Measurements from ENCODE around the gene C3orf33.
A peak's percentile ranks its signal among the peaks of the same experiment; 100 is the strongest.
"Not testable (repeated sequence)": the region's sequence is repeated elsewhere in the genome, so short reads cannot be mapped to it uniquely, and the experiment has no call there.

The C3orf33 gene, protein sequence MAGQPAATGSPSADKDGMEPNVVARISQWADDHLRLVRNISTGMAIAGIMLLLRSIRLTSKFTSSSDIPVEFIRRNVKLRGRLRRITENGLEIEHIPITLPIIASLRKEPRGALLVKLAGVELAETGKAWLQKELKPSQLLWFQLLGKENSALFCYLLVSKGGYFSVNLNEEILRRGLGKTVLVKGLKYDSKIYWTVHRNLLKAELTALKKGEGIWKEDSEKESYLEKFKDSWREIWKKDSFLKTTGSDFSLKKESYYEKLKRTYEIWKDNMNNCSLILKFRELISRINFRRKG

DNA sequence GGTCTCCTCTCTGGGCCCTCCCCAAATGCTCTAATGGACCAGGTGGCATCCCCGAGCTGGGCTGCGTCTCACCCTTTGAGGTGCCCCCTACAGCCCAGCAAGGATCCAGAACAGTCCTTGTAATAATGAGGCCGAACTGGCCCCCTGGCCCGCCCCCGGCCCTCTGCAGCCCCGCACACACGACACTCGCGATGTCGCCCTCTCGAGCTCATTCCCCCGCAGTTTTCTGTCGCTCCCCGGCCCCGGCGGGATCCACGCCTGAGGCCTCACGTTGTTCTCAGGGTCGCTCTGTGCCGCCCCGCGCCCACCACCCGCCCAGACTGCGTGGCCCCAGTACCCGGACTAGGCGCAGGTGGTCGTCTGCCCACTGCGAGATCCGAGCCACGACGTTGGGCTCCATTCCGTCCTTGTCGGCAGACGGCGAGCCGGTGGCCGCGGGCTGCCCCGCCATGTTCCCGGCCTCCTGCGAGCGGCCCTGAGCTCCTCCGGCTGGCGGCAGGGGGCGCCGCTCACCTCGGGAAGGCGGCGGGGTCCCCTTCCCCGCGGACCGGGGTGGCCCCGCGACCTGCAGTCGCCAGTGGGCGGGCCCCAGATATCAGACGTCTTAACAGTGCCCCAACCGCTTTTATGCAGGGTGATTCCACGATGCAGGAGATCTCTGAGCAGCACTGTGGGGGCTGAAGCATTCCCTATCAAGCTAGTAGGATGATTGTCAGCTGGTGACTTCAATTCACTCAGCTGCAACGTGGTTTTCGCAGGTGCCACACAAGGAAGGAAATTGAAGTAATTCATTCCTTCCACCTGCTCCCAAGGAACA lies at the start of gene C3orf33:
Gene C3orf33 (minus strand): TSS at position 477 of the 817 bp plus-strand sequence. CDS start 26 bp downstream, at position 451.
- FAIRE-seq (peak; percentile 33), DNase-seq (ENCODE audit: insufficient read length, low spot score) (peak; percentile 78)

DNA sequence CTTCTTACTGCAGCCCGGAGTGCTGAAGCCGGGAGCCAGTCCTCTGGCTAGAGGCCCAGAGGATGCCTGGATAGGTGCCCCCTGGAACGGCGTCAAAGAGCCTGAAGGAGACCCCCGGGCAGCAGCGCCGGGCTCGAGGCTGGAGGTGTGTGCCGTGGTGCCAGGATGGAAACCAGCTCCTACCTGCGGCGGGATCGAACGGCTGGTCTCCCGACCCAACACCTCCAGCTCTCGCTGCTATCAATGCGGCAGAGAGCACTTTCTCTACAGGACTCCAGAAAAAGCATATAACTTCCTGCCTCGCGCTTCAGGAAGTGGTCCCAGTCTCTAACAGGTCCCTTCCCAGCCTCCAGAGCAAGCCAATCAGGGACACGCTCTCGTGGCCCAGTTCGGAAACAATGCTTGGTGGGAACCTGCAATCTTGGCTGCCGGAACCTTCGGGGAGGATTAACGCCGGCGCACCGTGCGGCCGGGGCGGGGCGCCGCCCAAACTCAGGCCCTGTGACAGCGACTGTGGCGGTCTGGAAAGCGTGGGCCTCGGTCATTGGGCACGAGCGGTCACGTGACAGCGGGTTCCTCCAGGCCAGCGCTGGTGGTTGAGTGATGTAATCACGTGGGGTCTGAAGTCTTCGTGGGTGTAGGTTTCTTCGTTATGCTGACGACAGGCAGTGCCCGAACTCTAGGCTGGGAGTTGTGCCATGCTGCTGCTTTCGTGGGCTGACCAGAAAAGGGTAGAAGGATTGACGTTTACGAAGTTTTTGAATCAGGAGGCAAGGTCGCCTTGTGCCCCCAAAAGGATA lies 48.3 kb upstream of the C3orf33 start, which contains the start of gene SLC33A1:
Gene SLC33A1 (minus strand): TSS at position 287 of the 800 bp plus-strand sequence. CDS start 430 bp downstream, outside the sequence.
- peak; percentile 92 for FAIRE-seq

DNA sequence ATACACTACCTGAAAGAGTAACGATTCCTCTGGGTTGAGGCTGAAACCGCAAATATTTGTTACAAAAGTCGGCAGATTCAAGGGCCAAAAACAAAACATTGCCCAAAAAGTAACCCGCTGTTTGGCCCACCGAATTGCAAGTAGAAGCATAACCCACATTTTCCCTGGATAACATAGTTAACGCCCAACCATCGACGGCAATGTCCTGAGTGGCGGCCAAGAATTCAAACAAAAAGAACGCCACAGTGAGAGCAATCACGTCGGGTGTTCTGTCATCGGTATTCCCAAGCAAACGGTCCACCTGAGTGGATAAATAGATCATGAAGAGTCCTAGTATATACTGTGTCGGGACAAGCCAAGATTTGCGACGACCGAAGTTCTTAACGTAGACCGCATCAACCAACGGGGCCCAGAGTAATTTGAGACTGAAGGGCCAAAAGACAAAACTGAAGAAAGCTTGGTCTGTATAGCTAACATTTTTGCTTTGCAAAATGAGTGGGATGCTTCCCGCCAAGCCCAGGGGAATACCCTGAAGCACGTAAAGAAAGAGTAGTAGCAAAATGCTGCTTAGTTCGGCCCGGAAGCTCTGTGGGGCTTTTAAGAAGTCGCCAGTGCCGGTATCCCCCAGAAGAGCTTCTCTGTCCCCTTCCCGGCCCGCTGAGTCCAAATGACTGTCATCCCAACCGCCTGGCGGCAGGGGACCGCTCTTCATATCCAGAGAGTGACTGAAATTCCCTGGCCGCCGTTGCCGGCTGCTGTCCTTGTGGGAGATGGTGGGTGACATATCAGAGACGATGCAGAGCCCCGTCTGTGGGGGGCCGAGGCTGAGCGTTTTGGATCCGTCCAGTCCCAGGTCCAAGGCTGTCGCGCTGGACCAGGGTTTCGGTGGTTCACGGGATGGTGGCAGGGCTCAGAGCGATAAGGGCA lies 47.4 kb upstream of the C3orf33 start:
- DNase-seq (ENCODE audit: insufficient read length, low spot score) (no peak), FAIRE-seq (no peak)

More for the DNA sequence above, 48.3 kb upstream of the C3orf33 start, which contains the start of gene SLC33A1:
- DNase-seq (ENCODE audit: insufficient read length, low spot score): peak; percentile 99

DNA sequence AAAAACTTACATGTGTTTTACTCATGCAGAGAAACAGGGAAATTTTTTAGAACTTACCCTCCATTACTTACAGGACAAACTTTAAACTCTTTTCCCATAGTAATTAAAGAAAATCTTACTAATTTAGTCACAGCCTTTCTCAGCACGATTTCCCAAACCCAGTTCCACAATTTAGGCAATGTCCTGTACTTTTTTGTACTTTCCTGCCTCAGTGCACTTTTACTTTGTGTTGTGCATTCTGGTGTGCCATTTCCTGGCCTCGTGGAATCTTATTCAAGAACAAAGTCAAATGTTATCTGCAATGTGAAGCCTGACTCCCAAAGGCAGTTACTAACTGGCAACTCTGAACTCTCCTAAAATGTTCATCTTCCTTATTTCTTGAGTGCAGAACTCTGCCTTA lies 46.3 kb upstream of the C3orf33 start:
- FAIRE-seq: no peak
- no peak for DNase-seq (ENCODE audit: insufficient read length, low spot score)

DNA sequence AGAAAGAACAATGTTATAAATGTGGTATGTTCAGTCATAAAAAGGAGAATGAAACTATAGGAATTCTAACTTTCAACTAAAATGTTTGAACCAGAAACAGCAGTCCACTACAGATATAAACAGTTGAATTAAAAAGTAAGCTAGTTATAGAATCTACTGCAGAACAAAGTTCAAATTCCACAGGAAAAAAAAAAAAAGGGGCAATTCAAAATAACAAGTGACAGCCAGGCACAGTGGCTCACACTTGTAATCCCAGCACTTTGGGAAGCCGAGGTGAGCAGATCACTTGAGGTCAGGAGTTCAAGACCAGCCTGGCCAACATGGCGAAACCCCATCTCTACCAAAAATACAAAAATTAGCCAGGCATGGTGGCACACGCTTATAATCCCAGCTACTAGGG lies 43.3 kb upstream of the C3orf33 start:
- not testable (repeated sequence) for FAIRE-seq

DNA sequence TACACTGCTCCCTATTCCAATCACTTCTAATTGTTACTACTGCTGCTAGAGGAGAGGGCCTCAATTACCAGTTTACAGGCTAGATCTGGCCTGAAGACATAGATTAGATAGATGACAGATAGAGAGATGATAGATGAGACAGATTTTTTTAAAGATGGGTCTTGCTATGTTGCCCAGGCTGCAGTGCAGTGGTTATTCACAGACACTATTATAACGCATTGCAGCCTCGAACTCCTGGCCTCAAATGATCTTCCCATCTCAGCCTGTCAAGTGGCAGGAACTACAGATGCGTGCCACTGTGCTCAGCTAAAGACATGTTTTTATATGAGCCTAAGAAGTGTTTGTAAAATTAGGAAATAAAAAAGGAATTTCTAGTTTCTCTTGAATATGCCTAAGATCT lies 41.9 kb upstream of the C3orf33 start:
- DNase-seq (ENCODE audit: insufficient read length, low spot score) (no peak), FAIRE-seq (no peak)

More for the DNA sequence above, 43.3 kb upstream of the C3orf33 start:
- not testable (repeated sequence) for DNase-seq (ENCODE audit: insufficient read length, low spot score)

DNA sequence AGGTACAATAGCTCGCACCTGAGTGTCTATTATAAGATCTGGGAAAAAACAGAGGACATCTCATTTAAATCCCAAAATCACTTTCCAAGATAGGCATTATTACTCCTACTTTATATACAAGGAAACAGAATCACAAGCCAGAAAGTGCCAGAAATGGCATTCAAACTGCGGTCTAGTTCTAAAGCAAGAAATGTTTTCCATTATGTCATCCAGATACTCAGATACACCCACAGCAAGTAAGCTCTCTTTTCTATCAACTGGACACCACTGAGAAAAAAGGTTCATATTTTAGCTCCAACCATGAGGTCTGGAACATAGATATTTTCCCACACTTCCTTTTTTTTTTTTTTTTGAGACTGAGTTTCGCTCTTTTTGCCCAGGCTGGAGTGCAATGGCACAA lies 40.0 kb upstream of the C3orf33 start:
- no peak for FAIRE-seq
- no peak for DNase-seq (ENCODE audit: insufficient read length, low spot score)

DNA sequence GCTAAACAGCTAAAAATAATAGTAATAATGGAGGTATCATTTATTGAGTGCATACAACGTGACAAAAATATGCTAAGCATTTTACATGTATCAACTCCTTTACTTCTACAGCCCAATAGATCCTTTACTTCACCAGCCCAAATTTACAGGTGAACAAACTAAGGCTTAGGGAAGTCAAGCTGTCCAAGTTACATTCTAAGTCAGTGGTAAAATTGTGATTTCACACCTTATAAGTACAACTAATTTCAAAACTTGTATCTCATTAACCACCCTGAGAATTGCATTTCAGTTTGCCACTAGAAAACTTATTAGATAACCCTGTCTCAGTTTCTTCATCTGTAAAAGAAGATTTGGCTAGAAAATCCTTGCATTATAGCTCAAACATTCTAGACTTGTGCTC lies 37.5 kb upstream of the C3orf33 start:
- FAIRE-seq (no peak), DNase-seq (ENCODE audit: insufficient read length, low spot score) (no peak)

DNA sequence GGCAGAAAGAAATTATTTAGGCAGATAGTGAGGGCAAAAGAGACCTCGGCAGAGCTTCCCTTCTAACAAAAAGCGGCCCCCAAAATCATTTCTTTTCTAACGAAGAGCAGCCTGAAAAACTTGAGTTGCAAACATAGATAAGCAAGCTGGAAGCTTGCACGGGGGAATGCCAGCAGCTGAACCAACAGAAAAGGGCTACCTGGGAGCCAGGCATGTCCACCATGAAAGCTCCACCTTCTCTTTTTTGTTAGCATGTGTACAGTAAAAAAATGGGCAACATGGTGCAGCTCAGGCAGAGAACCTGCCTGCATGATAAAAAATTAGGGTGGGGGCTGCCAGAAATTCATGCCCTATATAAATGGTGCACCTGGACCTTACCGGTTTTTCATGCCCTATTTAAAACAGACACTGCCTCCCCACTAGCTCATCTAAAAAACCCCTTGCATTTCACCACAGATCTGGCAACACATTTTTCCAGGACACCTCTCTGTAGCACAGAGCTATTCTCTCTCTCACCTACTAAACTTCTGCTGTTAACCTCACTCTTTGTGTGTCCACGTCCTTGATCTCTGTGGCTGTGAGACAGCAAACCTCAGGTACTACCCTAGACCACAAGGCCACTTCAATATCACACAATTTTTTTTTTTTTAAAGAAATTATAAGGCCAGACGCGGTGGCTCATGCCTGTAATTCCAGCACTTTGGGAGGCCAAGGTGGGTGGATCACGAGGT lies 29.4 kb upstream of the C3orf33 start:
- no peak for DNase-seq (ENCODE audit: insufficient read length, low spot score)
- FAIRE-seq: no peak

DNA sequence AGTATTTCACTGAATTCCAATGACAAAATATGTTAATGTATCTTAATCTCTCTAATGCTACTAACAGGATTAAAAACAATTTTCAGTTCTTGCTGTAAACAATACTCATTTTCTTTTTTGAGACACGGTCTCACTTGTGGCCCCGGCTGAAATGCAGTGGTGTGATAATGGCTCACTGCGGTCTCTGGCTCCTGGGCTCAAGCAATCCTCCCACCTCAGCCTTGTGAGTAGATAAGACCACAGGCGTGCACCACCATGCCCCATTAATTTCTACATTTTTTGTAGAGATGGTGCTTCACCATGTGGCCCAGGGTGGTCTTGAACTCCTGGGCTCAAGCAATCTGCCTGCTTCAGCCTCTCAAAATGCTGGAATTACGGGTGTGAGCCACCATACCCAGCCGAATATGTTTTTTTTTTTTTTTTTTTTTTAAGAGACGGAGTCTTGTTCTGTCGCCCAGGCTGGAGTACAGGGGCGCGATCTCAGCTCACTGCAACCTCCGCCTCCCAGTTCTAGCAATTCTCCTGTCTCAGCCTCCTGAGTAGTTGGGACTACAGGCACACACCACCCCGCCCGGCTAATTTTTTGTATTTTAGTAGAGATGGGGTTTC lies 22.5 kb upstream of the C3orf33 start:
- FAIRE-seq; DNase-seq (ENCODE audit: insufficient read length, low spot score): not testable (repeated sequence)

DNA sequence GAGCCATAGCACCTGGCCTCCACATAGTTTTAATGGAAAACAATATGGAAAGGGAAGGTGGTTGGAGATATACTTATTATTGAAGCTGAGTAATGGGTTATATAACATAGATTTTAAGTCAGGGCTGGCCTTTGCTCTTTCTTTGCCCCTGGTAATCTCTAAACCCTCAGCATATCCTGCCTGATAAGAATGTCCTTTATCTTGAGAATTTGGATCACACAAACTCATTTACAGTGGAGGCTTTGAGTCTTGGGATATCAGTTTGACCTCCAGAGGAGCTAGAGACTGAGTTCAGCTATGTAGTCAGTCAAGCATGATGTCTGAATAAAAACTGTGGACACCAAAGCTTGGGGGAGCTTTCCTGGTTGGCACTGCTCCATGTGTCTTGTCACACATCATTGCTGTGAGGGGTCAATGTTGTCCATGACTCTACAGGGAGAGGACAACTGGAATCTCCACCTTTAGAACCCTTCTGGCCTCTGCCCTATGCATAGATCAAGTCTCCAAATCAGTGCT lies 9.0 kb upstream of the C3orf33 start:
- DNase-seq (ENCODE audit: insufficient read length, low spot score) (no peak), FAIRE-seq (no peak)

DNA sequence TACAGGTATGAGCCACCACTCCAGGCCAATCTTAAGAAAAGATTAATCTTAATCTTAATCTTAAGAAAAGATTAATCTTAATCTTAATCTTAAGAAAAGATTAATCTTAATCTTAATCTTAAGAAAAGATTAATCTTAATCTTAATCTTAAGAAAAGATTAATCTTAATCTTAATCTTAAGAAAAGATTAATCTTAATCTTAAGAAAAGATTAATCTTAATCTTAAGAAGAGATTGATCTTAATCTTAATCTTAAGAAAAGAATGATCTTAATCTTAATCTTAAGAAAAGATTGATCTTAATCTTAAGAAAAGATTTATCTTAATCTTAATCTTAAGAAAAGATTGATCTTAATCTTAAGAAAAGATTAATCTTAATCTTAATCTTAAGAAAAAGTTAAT lies 7.1 kb upstream of the C3orf33 start:
- DNase-seq (ENCODE audit: insufficient read length, low spot score); FAIRE-seq: not testable (repeated sequence)

DNA sequence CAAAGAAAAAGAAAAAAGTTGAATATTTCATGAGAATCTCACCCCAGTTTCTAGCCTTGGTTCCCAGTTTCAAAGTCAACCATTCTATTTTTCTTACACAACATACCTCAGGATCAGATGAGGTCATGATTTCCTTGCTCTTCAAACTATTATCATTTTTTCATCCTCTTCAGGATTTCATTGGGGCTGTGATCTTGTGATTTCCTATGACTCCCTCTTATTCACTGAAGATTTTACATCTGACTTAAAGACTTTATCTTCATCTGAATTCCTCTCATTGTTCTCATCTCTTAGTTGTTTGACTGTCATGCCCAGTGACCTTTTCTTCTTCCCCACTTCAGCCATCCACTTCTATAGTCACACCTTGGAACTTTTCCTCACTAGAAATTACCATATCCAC lies 3.1 kb upstream of the C3orf33 start:
- no peak for DNase-seq (ENCODE audit: insufficient read length, low spot score)
- no peak for FAIRE-seq

DNA sequence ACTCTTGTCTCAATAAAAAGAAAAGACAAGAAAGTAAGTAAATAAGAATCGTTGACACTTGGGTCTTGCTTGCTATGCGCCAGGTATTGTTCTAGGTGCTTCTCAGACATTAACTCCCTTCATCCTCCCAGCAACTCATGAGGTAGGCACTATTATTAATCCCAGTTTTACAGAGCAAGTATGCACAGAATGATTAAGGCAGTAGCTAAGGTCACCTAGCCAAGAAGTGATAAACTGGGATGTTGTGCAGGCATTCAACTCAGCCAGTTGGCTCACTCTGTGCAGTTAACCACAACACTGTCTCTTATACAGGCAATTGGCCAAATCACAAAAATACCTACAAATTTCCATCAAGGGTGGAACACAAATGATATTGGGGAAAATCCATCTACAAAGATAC lies 1.7 kb upstream of the C3orf33 start:
- DNase-seq (ENCODE audit: insufficient read length, low spot score) (no peak), FAIRE-seq (no peak)

DNA sequence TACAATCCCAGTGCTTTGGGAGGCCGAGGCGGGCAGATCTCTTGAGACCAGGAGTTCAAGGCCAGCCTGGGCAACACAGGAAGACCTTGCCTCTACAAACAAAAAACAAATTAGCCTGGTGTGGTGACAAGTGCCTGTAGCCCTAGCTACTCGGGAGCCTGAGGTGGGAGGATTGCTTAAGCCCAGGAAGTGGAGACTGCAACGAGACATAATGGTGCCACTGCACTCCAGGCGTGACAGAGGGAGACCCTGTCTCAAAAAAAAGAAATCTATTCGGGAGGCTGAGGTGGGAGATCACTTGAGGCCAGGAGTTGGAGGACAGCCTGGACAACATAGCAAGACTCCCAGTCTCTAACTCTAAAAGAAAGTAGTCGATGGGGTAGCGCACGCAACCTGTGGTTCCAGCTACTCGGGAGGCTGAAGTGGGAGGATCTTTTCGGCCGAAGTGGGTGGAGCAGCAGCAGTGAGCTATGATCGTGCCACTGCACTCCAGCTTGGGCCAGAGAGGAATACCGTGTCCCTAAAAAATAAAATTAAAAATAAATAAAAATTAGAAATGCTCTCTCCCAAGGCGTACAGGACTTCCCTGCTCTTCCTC lies 775 bp downstream of the C3orf33 start:
- no peak for FAIRE-seq
- DNase-seq (ENCODE audit: insufficient read length, low spot score): no peak

DNA sequence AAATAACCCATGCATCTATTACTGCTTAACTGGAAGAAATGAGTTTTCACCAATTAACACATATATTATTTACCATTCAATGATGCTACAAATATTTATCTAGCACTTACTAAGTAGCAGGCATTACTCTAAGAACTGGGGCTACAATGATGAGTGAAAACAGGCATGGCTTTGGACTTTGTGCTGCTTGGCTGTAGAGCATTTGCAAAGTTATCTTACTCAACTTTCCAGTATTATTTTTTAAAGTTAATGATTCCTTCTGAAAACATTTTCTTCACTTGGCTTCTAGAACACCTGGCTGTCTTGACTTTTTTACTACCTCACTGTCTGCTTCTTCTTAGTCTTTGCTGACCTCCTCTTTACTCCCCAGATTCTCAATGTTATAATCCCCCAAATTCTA lies 1.8 kb downstream of the C3orf33 start:
- FAIRE-seq (no peak), DNase-seq (ENCODE audit: insufficient read length, low spot score) (no peak)

DNA sequence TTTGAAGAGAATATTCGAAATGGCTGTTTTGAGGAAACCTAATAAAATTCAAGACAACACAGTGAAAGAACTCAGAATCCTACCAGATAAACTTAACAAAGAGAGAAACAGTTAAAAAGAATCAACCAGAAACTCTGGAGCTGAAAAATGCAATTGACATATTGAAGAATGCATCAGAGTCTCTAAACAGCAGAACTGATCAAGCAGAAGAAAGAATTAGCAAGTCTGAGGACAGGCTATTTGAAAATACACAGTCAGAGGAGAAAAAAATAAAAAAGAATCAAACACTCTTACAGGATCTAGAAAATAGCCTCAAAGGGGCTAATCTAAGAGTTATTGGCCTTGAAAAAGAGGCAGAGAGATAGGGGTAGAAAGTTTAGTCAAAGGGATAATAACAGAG lies 13.5 kb downstream of the C3orf33 start:
- no peak for DNase-seq (ENCODE audit: insufficient read length, low spot score)
- FAIRE-seq: no peak

DNA sequence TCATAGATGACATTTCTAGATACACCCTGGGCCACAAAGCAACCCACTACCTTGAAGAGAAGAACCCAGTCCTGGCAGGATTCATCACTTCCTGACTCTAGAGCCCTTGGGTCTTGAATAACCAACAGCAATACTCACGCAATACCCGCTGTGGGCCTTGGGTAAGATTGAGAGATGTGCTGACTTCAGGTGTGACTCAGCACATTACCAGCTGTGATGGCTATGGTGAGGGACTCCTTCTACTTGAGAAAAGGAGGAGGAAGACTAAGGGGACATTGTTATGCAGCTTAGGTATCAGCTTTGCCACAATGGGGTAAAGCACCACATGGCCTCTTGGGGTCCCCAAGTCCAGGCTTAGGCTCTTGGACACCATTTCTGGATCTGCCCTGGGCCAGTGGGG lies 14.9 kb downstream of the C3orf33 start:
- no peak for FAIRE-seq
- no peak for DNase-seq (ENCODE audit: insufficient read length, low spot score)
